ENCODE measurements around the gene CSF2. TPM values are rescaled to one million over a fixed set of nuclear protein-coding genes. Genes with fewer than 3 reads are reported as not detected.

The CSF2 gene
- total RNA-seq, 6 experiments from 2014 or later, result 0.21 TPM; not detected in 5

DNA sequence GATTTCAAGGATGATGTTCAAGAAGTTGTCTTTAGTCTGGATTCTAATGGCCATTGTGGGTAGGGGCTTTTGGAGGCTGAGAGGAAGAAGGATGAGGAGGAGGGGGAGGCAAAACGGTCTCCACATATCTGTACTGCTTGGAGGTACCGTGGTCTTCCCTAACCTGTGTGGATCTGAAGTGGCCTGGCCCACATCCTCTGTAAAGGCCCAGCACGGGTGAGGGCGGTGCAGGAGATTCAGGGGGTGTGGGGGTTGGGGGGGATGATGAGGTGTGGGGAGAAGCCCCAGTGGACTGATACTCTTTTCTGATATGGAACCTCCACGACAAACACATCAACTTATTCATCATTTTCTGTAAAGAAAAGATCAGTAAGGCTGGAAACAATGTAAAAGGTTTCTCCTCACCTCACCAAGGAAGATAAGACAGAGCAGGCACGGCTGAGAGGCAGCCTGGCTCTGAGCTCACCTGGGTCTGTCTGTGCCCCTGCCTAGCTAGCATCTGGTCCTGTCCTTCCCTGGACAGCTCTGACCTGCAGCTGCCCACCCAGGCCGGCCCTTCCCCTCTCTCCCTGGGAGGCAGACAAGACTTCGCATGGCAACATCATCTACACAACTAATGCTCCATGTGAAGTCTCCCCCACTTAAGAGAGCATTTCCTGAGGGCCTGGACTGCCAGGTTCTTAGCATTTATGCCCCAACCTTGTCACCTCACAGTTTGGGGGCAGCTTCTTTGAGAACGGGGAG, 18.7 kb upstream of the CSF2 start:
- H3K27ac Mint-ChIP-seq, result no peak overlapping the region
- DNase-seq, result no peak
- peaks cover 33% of the 10 kb centered on the region for H3K27me3 Mint-ChIP-seq (ENCODE audit: insufficient read depth)
- H3K9me3 Mint-ChIP-seq, result no peaks in the 10 kb centered on the region
- no peaks in the 10 kb centered on the region for H3K4me1 Mint-ChIP-seq (ENCODE audit: low read depth)
- no peaks in the 10 kb centered on the region for H3K36me3 Mint-ChIP-seq (ENCODE audit: low read depth)
- TF ChIP-seq, protein P1, sequence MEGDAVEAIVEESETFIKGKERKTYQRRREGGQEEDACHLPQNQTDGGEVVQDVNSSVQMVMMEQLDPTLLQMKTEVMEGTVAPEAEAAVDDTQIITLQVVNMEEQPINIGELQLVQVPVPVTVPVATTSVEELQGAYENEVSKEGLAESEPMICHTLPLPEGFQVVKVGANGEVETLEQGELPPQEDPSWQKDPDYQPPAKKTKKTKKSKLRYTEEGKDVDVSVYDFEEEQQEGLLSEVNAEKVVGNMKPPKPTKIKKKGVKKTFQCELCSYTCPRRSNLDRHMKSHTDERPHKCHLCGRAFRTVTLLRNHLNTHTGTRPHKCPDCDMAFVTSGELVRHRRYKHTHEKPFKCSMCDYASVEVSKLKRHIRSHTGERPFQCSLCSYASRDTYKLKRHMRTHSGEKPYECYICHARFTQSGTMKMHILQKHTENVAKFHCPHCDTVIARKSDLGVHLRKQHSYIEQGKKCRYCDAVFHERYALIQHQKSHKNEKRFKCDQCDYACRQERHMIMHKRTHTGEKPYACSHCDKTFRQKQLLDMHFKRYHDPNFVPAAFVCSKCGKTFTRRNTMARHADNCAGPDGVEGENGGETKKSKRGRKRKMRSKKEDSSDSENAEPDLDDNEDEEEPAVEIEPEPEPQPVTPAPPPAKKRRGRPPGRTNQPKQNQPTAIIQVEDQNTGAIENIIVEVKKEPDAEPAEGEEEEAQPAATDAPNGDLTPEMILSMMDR (IDR thresholded peaks at IDR 0.05), result no peak
- H3K4me3 Mint-ChIP-seq, result no peak overlapping the region

DNA sequence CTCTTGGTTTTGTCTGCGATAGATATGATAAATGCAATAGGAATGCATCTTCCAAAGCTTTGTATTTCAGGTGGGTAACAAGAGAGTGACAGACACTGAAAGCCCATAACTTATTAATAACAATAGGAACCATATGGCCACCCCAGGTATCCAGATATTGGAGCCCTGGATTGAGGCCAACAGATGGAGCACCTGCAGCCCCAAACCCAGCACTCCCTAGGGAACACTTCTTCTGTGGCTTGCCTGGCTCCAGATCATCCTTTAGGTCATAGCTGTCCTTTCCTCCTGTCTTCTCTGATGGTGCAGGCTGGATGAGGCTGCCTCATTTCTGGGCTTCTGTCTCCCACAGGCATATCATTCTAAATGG, 18.2 kb upstream of the CSF2 start:
- TF ChIP-seq, protein P1 (IDR thresholded peaks at IDR 0.05), result no peak
- Mint-ChIP-seq H3K27ac (no peak overlapping the region), H3K9me3 (no peaks in the 10 kb centered on the region), H3K27me3 (ENCODE audit: insufficient read depth) (peaks cover 33% of the 10 kb centered on the region), H3K4me1 (ENCODE audit: low read depth) (no peaks in the 10 kb centered on the region), H3K4me3 (no peak overlapping the region), H3K36me3 (ENCODE audit: low read depth) (no peaks in the 10 kb centered on the region)
- no peak for DNase-seq

DNA sequence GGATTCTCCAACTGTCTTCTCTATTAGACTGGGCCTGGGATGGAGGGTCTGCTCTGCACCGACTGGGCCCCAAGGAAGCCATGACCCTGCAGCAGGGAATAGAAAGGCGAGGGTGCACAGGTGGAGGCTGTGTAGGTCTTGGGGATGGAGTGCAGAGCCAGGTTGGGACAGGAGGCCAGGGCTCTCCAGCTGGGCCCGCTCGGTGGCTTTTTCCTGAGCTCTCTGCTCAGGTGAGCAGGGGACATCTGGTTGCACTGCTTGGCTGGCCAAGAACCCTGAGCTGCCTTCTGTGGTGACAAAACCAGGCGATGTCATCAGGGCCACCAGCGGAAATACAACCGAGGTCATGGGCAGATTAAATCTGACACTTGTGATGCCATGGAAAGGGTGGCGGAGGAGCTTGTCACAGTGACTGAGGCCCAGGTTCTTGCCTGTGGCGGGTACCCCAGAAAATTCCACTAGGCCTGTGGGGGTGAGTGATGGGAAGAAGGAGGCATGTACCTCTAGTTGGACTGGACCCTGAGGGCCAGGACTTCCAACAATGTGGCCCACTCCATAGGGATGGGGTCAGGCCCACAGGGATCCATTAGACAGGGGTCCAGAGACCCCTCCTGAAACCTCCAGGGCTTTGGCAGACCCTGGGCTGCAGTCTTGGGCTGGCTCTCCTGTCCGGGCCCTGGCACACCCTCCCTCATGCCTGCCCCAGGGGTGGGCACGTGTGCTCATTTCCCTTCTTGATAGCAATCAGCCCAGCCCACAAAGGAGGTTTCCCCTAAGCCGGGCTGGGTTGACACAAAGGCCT, 17.6 kb upstream of the CSF2 start:
- DNase-seq, result no peak
- TF ChIP-seq, protein P1 (IDR thresholded peaks at IDR 0.05), result no peak
- no peaks in the 10 kb centered on the region for H3K4me1 Mint-ChIP-seq (ENCODE audit: low read depth)
- no peak overlapping the region for H3K4me3 Mint-ChIP-seq
- no peaks in the 10 kb centered on the region for H3K9me3 Mint-ChIP-seq
- peaks cover 29% of the 10 kb centered on the region for H3K27me3 Mint-ChIP-seq (ENCODE audit: insufficient read depth)
- no peaks in the 10 kb centered on the region for H3K36me3 Mint-ChIP-seq (ENCODE audit: low read depth)
- no peak overlapping the region for H3K27ac Mint-ChIP-seq

DNA sequence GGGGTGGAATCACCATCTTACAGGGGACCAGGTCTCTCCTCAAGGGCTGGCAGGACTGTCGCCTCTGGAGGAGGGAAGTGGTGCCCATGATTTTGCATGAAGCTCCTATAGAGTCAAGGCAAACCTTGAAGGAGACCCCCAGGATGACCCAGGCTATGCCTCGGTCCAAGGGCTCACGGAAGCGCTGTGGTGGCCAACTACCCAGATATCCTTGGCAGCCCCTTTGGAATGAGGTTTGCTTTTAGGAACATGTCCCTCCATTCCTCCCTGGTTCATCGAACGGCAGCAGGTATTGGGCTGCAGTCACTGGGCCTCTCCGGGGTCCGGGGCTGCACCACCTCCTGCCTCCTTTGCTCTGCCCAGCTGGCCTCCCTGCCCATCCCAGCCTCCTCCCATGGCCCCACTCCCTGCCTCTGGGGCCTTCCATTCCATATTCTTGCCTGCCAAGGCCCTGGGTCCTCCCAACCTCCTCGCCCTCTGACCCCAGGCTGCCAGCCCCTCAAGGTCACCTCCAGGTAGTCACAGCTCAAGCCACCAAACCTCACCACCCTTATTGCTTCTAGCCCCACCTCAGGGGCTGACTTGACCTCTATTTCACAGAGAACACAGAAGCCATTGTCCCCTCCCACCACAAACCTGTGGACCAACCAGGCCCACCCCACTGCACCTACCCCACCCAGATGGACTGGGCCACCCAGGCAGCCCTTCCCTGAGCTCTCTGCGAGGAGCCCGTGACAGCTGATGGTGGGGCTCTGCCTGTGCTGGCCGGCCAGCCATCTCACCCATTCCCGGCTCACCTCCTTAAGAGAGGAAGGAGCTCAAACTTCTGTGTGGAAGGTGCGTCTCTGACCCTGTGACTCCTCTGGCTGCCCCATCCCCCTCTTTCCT, 16.7 kb upstream of the CSF2 start:
- TF ChIP-seq, protein P1 (IDR thresholded peaks at IDR 0.05), result no peak
- Mint-ChIP-seq H3K27me3 (ENCODE audit: insufficient read depth) (peaks cover 22% of the 10 kb centered on the region), H3K4me3 (no peak overlapping the region), H3K9me3 (no peaks in the 10 kb centered on the region), H3K27ac (no peak overlapping the region), H3K4me1 (ENCODE audit: low read depth) (no peaks in the 10 kb centered on the region), H3K36me3 (ENCODE audit: low read depth) (no peaks in the 10 kb centered on the region)
- no peak for DNase-seq

DNA sequence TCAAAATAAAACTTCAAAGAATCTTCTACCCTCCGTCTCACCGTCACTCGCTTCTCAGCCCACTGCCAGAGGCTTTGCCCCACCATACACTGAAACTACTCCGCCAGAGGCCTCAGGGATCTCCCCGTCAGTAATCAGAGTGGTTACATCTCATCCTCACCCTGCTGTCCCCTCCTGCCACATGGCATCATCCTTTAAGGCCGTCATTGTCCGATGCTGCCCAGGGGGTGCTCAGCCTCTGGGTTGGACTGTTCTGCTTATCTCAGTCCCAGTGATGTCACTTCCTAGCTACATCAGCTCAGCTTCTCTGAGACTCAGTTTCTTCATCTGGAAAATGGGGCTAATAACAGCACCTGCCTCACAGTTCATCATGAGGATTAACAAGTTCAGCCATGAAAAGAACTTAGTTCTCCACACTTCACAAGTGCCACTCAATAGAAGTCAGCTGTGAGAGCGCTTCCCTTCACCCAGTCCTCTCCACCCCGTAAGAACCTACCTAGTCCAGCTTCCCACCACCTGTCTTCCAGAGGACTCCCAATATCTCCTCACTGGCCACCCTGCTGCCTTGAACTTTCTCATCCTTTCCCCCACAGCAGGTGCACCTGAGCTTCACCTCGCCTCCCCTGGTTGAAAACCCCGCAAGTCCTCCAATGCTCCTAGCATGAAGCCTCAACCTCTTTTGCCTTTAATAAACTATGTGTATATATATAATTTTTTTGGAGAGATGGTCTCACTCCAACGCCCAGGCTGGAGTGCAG, 15.9 kb upstream of the CSF2 start:
- no peaks in the 10 kb centered on the region for H3K36me3 Mint-ChIP-seq (ENCODE audit: low read depth)
- no peak overlapping the region for H3K4me3 Mint-ChIP-seq

More for the DNA sequence above, 15.9 kb upstream of the CSF2 start:
- DNase-seq, result no peak
- Mint-ChIP-seq H3K4me1 (ENCODE audit: low read depth) (no peaks in the 10 kb centered on the region), H3K27ac (no peak overlapping the region), H3K9me3 (no peaks in the 10 kb centered on the region), H3K27me3 (ENCODE audit: insufficient read depth) (peaks cover 14% of the 10 kb centered on the region)
- TF ChIP-seq, protein P1 (IDR thresholded peaks at IDR 0.05), result no peak

Measured in HFFc6 (cell line).